ENCODE measurements around the gene ACTR10. TPM values are rescaled to one million over a fixed set of nuclear protein-coding genes. Genes with fewer than 3 reads are reported as not detected.

The ACTR10 gene
- 10 to 100 TPM; 71.4 to 77.6 TPM for total RNA-seq
- long read RNA-seq, donor 1, transcript ACTR10-201 (13 exons, 2,419 nt): major isoform, 45 of 46 reads
- long read RNA-seq, donor 1, partial matches to known transcripts: 0 of 46 reads
- long read RNA-seq, donor 1, other reads (novel, unspliced or antisense): 1 of 46 reads
- long read RNA-seq, donor 2, transcript ACTR10-201 (13 exons, 2,419 nt): major isoform, 256 of 272 reads
- long read RNA-seq, donor 2, partial matches to known transcripts: 5 of 272 reads
- long read RNA-seq, donor 2, other reads (novel, unspliced or antisense): 11 of 272 reads

GRCh38 chr14:58199726-58200479 lies at the start of gene ACTR10:
Gene ACTR10, plus strand, starts transcription at chr14:58200149. Its CDS starts 69 bp downstream, at chr14:58200218.
- intact Hi-C loops (cut with DNase I): no loop called here
- peak; percentile 96 for DNase-seq (ENCODE audit: low spot score)

GRCh38 chr14:58150243-58150805 lies 49.6 kb upstream of the ACTR10 start:
- intact Hi-C loops (cut with DNase I): loop anchor here in 1 of 2 donors (5.0 kb wide), 1 partner anchor 952 kb away; no protein-coding TSS in a partner anchor
- no peak for DNase-seq (ENCODE audit: low spot score)

DNA sequence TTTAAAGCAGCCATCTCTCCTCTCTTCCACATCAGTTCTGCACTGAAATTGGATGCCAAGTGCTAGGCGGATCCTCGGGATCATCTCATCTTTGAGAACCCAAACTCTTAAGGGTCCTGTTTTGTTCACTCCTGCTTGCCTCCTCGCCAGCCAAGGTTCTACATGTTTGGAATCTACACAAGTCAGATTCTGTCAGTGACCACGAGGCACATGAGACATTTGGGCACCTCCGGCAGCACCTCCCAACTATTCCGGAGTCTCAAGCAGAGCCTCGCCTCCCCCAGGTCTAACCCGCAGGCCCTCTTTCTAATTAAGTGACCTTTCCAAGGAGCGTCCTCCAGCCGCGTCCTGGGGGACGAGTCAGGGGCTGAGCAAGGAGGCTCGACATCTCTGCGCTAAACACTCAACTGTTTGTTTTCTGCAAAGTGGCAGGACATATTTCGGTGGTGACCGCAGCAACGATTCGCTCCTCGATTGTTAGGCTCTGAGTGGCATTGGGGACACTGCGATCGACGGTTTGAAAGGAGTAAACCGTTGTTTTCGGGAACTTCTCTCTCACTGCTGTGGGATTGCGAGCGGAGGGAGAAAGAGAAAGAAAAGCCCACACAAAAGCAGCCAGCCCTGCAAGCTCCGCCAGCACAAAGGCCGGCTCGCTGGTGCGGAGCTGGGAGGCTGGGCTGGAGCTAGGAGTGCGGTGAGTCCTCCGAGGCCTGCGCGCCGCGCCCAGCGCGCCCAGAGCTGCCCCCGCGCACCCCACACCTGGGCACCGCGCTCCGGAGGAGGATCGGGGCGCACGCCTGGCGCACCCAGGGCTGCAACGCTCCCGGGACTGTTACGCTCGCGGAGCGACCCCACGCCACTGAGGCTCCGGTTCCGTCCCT lies 48.6 kb upstream of the ACTR10 start:
- no peak for DNase-seq (ENCODE audit: low spot score)
- intact Hi-C loops (cut with DNase I): loop anchor here in 1 of 2 donors (5.0 kb wide), 1 partner anchor 951 kb away; no protein-coding TSS in a partner anchor

DNA sequence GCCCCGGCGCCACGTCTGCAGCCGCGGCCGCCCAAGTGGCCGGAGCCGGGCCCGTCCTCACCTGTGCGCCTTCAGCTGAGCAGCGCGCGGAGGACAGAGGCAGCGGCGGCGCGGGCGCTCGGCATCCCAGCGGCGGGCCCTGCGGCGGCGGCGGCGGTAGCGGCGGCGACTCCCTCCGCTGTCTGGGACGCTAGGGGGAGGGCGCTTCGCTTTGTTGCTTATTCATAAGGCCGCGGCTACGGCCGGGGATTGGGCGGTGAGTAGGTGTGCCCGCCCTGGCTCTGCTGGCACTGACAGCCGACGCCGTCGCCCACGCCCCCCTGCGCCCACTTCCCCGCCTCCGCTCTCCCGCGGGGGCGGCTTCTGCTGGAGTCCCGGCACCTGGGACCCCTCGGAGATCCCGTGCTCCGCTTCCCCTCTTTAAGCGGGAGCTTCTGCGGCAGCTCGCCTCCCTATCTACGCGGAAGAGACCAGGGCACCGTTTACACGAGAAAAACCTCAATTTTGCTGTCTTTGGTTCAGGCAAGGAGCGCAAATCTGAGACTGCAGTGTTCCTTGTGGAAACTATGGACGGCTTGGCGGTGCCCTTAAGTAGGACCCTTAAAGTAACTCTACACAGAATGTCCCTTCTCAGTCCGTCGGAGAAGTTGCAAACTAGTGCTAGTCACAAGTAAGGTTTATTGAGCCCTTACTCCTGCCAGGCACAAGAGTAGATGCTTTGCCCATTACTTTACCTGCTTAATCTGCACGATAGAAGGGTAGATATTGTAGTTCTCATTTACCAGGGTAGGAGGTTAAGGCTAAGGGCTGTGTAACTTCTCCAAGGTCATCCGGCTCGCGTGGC lies 47.7 kb upstream of the ACTR10 start, which contains the start of gene ARMH4:
Gene ARMH4 (minus strand): TSS at position 200 of the 844 bp plus-strand sequence. CDS start 12,855 bp downstream, outside the sequence.
- peak; percentile 92 for DNase-seq (ENCODE audit: low spot score)
- intact Hi-C loops (cut with DNase I): loop anchor here in 1 of 2 donors (5.0 kb wide), 1 partner anchor 950 kb away; no protein-coding TSS in a partner anchor

GRCh38 chr14:58160561-58160960 lies 39.4 kb upstream of the ACTR10 start:
- no peak for DNase-seq (ENCODE audit: low spot score)
- intact Hi-C loops (cut with DNase I): no loop called here

DNA sequence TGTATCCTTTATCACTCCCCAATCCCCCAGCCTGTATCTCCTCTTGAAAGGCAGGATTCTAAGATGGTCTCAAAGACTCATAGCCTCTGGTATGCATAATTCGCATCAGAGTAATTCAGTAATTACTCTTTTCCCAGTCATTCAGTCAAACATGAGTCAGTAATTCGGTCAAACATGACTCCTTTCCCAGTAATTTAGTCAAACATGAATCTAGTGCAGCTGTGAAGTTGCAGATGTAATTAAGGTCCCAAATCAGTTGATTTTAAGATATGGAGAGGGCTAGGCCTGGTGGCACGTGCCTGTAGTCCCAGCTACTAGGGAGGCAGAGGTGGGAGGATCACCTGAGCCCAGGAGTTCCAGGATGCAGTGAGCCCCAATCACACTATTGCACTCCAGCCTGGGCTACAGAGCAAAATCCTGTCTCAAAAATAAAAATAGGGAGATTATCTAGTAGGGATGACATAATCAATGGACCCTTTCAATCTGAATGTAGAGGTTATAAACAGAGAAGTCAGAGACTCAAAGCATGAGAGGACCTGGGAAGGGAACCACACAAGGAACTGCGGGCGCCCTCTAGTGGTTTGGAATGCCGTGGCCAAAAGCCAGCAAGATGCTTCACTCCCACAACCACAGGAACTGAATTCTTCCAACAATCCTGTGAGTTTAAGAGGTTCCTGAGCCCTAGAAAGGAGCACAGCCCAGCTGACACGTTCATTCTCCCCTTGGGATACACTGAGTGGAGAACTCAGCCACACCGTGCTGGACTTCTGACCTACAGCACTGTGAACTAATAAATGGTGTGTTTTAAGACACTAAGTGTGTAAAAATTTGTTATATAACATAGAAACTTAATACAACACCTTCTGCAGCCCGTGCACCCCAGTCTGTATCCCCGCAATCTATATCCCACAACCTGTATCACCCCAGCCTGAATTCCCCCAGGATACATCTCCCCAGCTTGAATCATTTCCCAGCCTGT lies 33.7 kb upstream of the ACTR10 start:
- DNase-seq (ENCODE audit: low spot score): peak; percentile 95
- intact Hi-C loops (cut with DNase I): loop anchor here (5.0 kb wide), 2 partner anchors 54 to 59 kb away; no protein-coding TSS in a partner anchor

DNA sequence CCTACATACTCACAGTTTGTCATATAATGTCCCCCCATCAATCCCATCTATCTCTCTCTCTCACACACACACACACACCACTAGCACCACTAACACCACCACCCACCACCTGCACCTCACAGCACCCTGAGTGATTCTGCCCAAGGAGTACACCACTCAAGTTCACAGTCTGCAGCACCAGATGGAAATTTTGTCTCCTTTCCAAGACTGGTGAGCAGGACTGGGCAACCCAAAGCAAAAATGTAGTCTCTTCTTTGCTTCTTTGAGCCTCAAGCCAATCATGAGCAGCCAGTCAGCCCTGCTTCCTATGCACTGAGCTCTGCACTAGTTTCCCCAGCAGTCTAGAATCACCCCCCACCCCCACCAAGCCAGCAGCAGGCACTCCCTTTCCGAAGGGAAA lies 32.9 kb upstream of the ACTR10 start:
- intact Hi-C loops (cut with DNase I): loop anchor here (5.0 kb wide), 2 partner anchors 55 to 60 kb away; no protein-coding TSS in a partner anchor
- DNase-seq (ENCODE audit: low spot score): no peak

DNA sequence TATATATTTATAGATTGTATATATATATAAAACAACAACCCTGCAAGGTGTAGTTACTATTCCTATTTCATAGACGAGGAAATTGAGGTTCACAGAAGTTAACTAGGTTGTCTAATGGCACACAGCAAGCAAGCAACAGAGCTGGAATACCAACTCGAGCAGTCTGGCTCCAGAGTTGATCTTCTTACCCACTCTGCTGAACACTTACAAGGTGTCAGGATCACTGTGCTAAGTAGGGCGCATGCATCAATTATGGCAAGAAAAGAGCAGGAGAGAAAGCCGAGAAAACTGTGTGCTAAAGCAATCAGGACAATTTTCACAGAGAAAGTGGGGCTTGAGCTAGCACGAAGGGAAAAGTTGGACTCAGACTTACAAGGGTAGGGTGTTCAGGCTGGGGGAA lies 32.1 kb upstream of the ACTR10 start:
- DNase-seq (ENCODE audit: low spot score): no peak
- intact Hi-C loops (cut with DNase I): loop anchor here (5.0 kb wide), 2 partner anchors 56 to 61 kb away; no protein-coding TSS in a partner anchor

DNA sequence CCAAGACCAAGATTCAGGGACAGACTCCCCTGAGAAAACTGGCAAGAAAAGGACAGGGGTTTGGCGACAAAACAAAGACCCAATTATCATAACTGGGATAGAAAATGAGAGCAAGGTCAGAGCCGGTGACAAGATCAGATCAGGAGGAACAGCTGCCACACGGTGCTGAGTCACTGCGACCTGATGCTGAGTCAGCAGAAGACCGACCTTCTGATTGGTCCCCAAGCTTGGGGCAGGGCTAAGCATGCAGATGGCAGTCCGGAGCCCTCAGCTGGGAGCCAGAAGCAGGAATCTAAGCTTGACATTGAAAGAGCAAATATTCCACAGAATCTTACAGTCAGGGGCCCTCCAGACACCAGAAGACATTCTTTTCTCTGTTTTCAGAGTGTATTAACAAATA lies 28.9 kb upstream of the ACTR10 start:
- intact Hi-C loops (cut with DNase I): no loop called here
- DNase-seq (ENCODE audit: low spot score): peak; percentile 85

- intact Hi-C loops (cut with DNase I): no loop called here
- no peak for DNase-seq (ENCODE audit: low spot score)
Observed at GRCh38 chr14:58177125-58177524, 22.8 kb upstream of the ACTR10 start.

GRCh38 chr14:58189176-58189575 lies 10.8 kb upstream of the ACTR10 start:
- intact Hi-C loops (cut with DNase I): no loop called here
- no peak for DNase-seq (ENCODE audit: low spot score)

GRCh38 chr14:58191763-58192601 lies 8.0 kb upstream of the ACTR10 start:
- intact Hi-C loops (cut with DNase I): no loop called here
- DNase-seq (ENCODE audit: low spot score): no peak

GRCh38 chr14:58193542-58193941 lies 6.4 kb upstream of the ACTR10 start:
- intact Hi-C loops (cut with DNase I): no loop called here
- DNase-seq (ENCODE audit: low spot score): no peak

DNA sequence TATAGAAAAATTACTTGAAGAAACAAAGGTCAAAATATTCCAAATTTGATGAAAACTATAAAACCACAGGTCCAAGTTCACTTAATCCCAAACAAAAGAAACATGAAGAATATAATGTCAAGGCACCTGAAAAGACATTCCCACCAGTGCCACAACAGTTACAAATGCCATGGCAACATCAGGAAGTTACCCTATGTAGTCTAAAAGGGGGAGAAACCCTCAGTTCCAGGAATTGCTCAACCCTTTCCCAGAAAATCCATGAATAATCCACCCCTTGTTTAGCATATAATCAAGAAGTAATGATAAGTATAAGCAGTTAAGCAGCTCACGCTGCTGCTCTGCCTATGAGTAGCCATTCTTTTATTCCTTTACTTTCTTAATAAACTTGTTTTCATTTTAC lies 3.8 kb upstream of the ACTR10 start:
- intact Hi-C loops (cut with DNase I): no loop called here
- no peak for DNase-seq (ENCODE audit: low spot score)

GRCh38 chr14:58198086-58198485 lies 1.9 kb upstream of the ACTR10 start:
- DNase-seq (ENCODE audit: low spot score): no peak
- intact Hi-C loops (cut with DNase I): no loop called here

DNA sequence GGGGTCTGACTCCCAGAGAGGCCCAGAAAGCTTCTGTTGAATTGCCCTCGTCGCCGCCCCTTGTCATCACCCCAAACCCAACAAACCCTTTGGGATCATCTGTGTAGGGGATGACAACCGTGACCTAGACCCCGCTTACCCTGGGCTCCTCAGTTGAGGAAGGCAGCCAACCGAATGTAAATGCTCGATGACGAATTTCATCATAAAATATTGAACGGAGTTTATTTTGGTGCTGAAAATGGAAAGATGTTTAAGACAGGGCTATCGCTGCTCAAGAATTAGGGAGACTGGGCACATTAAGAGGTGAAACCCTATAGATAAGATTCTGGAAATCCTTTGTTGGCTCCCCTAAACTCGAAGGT lies 512 bp downstream of the ACTR10 start:
- intact Hi-C loops (cut with DNase I): no loop called here
- DNase-seq (ENCODE audit: low spot score): no peak

All from posterior vena cava (tissue), 2 donors.